Measurements from ENCODE around the gene CHI3L1. TPM values are rescaled to one million over a fixed set of nuclear protein-coding genes. Genes with fewer than 3 reads are reported as not detected.
A peak's percentile ranks its signal among the peaks of the same experiment; 100 is the strongest.

Gene CHI3L1
- total RNA-seq, 1 experiment from 2014 or later = not detected

DNA sequence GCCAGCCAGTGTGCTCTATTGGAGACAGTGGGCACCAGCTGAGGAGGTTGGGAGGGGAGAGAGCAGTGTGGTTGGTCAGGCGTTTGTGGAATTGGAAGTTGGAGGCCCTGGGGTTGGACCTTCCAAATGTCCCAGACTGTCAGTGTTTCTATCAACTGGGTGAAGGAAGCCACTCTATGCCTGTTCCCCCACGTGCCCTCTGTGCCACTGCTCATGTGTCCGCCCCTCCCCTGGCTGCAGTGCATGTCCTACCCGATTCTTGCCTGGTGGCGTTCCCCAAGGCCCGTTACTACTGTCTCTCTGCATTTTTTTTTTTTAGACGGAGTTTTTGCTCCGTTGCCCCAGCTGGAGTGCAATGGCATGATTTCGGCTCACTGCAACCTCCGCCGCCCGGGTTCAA is 37.9 kb downstream of the CHI3L1 start:
- no peak for TF ChIP-seq EZH2 (IDR thresholded peaks at IDR 0.05; ENCODE audit: borderline replicate concordance, low read depth, low read length, poor library complexity, severe bottlenecking)
- TF ChIP-seq, protein P1, sequence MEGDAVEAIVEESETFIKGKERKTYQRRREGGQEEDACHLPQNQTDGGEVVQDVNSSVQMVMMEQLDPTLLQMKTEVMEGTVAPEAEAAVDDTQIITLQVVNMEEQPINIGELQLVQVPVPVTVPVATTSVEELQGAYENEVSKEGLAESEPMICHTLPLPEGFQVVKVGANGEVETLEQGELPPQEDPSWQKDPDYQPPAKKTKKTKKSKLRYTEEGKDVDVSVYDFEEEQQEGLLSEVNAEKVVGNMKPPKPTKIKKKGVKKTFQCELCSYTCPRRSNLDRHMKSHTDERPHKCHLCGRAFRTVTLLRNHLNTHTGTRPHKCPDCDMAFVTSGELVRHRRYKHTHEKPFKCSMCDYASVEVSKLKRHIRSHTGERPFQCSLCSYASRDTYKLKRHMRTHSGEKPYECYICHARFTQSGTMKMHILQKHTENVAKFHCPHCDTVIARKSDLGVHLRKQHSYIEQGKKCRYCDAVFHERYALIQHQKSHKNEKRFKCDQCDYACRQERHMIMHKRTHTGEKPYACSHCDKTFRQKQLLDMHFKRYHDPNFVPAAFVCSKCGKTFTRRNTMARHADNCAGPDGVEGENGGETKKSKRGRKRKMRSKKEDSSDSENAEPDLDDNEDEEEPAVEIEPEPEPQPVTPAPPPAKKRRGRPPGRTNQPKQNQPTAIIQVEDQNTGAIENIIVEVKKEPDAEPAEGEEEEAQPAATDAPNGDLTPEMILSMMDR (conservative IDR thresholded peaks at IDR 0.05; ENCODE audit: low read depth, low read length) = no peak
- CTCF ChIA-PET = no interaction called here
- DNase-seq (ENCODE audit: low spot score) = no peak
- Histone ChIP-seq H3K4me1 (ENCODE audit: insufficient read depth, low read length, poor library complexity, severe bottlenecking) (peaks cover 30% of the 10 kb centered on the region), H3K9me3 (ENCODE audit: low read depth, low read length, poor library complexity, severe bottlenecking) (no peaks in the 10 kb centered on the region), H3K27ac (ENCODE audit: low read depth, low read length, poor library complexity, severe bottlenecking) (no peak overlapping the region), H3K27me3 (replicated peaks; ENCODE audit: insufficient read depth, low read depth, low read length, poor library complexity) (no peaks in the 10 kb centered on the region), H3K4me3 (ENCODE audit: low read depth, low read length, poor library complexity, severe bottlenecking) (no peak overlapping the region), H3K36me3 (ENCODE audit: insufficient read depth, low read length, poor library complexity, severe bottlenecking) (no peaks in the 10 kb centered on the region)
- intact Hi-C loops (cut with micrococcal nuclease; ENCODE audit: unreplicated experiment) = no loop called here
- POLR2A ChIA-PET (ENCODE audit: low non-redundant PET) = no interaction called here
- no TSS peak for BruUV-seq (replicated peaks)

DNA sequence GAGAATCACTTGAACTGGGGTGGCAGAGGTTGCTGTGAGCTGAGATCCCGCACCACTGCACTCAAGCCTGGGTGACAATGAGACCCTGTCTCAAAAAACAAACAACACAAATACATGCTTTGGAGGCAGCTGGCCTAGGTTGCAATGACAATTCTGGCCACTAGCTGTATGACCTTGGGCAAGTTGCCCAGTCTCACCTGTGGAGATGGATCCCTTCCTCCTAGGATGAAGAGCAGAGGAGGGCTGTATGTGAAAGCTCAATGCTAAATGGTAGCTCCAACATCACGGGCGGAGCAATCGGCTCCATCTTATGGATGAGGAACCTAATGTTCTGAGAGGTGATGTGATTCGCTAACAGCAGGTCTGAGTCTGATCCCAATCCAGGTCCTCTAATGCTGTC is 38.4 kb downstream of the CHI3L1 start:
- Histone ChIP-seq H3K27ac (ENCODE audit: low read depth, low read length, poor library complexity, severe bottlenecking) (no peak overlapping the region), H3K4me3 (ENCODE audit: low read depth, low read length, poor library complexity, severe bottlenecking) (no peak overlapping the region), H3K36me3 (ENCODE audit: insufficient read depth, low read length, poor library complexity, severe bottlenecking) (no peaks in the 10 kb centered on the region), H3K9me3 (ENCODE audit: low read depth, low read length, poor library complexity, severe bottlenecking) (no peaks in the 10 kb centered on the region), H3K27me3 (replicated peaks; ENCODE audit: insufficient read depth, low read depth, low read length, poor library complexity) (no peaks in the 10 kb centered on the region), H3K4me1 (ENCODE audit: insufficient read depth, low read length, poor library complexity, severe bottlenecking) (peaks cover 26% of the 10 kb centered on the region)
- no peak for TF ChIP-seq EZH2 (IDR thresholded peaks at IDR 0.05; ENCODE audit: borderline replicate concordance, low read depth, low read length, poor library complexity, severe bottlenecking)
- TF ChIP-seq, protein P1 (conservative IDR thresholded peaks at IDR 0.05; ENCODE audit: low read depth, low read length) = peak; percentile 30
- ChIA-PET CTCF (no interaction called here), POLR2A (ENCODE audit: low non-redundant PET) (no interaction called here)
- intact Hi-C loops (cut with micrococcal nuclease; ENCODE audit: unreplicated experiment) = no loop called here
- no peak for DNase-seq (ENCODE audit: low spot score)
- no TSS peak for BruUV-seq (replicated peaks)

DNA sequence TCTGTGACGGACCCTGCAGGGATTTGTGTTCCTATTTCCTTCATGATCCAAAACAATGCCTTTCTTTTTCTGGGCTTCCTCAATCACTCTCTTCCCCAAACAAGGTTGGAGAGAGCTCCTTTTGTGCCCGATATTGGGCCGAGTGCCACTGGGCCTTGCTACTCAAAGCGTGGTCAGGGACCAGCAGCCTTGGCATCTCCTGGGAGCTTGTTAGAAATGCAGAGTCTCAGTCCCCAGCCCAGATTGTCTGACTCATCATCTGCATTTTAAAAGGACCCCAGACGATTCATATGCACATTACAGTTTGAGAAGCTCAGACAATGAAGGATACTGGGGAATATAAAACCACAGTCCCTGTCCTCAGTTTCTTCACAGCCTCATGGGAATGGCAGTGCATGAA is 39.1 kb downstream of the CHI3L1 start:
- BruUV-seq (replicated peaks) = no TSS peak
- ChIA-PET CTCF (no interaction called here), POLR2A (ENCODE audit: low non-redundant PET) (no interaction called here)
- H3K4me3 ChIP-seq (ENCODE audit: low read depth, low read length, poor library complexity, severe bottlenecking) = no peak overlapping the region
- intact Hi-C loops (cut with micrococcal nuclease; ENCODE audit: unreplicated experiment) = no loop called here
- no peaks in the 10 kb centered on the region for H3K36me3 ChIP-seq (ENCODE audit: insufficient read depth, low read length, poor library complexity, severe bottlenecking)
- H3K4me1 ChIP-seq (ENCODE audit: insufficient read depth, low read length, poor library complexity, severe bottlenecking) = peaks cover 18% of the 10 kb centered on the region
- no peak overlapping the region for H3K27ac ChIP-seq (ENCODE audit: low read depth, low read length, poor library complexity, severe bottlenecking)
- no peaks in the 10 kb centered on the region for H3K27me3 ChIP-seq (replicated peaks; ENCODE audit: insufficient read depth, low read depth, low read length, poor library complexity)
- no peak for DNase-seq (ENCODE audit: low spot score)
- no peak for TF ChIP-seq EZH2 (IDR thresholded peaks at IDR 0.05; ENCODE audit: borderline replicate concordance, low read depth, low read length, poor library complexity, severe bottlenecking)
- TF ChIP-seq, protein P1 (conservative IDR thresholded peaks at IDR 0.05; ENCODE audit: low read depth, low read length) = no peak
- no peaks in the 10 kb centered on the region for H3K9me3 ChIP-seq (ENCODE audit: low read depth, low read length, poor library complexity, severe bottlenecking)
